Fibroblast of skin of left quadriceps (primary cell): ENCODE results near the gene ZC3H7B.
"Not testable (repeated sequence)": the region's sequence is repeated elsewhere in the genome, so short reads cannot be mapped to it uniquely, and the experiment has no call there.

Experiments used
- DNase-seq, 2 experiments: peaks; one replicate each; pipeline ENCODE4 v3.0.0-alpha.2; 2013; ENCODE audit warnings: low read depth in 2 of 2

The ZC3H7B gene

GRCh38 chr22:41301085-41302020 is at the start of gene ZC3H7B:
TSS of gene ZC3H7B (plus strand) at chr22:41301525. CDS start at chr22:41320661, 19,136 bp downstream.
- peak; percentile 47 to 56 for DNase-seq

- no peak for DNase-seq
Measured at GRCh38 chr22:41252365-41252764, 49.0 kb upstream of the ZC3H7B start.

DNA sequence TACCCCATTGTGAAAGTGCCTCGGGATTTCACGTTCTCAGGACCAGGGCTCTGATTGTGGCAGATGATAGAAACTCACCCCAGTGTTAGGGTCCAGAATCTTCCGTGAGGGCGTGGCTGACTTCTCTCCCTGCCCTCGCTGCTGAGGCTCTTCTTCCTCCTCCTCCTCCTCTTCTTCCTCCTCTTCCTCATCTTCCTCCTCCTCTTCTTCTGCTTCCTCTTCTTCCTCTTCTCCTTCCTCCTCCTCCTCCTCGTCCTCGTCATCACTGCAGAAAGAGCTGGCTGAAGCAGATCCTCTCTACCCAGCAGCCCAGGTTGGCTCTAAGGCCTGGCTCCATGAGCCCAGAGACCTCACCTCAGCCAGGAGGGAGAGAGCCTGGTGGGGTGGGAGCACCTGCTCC is 47.1 kb upstream of the ZC3H7B start:
- DNase-seq: no peak

DNA sequence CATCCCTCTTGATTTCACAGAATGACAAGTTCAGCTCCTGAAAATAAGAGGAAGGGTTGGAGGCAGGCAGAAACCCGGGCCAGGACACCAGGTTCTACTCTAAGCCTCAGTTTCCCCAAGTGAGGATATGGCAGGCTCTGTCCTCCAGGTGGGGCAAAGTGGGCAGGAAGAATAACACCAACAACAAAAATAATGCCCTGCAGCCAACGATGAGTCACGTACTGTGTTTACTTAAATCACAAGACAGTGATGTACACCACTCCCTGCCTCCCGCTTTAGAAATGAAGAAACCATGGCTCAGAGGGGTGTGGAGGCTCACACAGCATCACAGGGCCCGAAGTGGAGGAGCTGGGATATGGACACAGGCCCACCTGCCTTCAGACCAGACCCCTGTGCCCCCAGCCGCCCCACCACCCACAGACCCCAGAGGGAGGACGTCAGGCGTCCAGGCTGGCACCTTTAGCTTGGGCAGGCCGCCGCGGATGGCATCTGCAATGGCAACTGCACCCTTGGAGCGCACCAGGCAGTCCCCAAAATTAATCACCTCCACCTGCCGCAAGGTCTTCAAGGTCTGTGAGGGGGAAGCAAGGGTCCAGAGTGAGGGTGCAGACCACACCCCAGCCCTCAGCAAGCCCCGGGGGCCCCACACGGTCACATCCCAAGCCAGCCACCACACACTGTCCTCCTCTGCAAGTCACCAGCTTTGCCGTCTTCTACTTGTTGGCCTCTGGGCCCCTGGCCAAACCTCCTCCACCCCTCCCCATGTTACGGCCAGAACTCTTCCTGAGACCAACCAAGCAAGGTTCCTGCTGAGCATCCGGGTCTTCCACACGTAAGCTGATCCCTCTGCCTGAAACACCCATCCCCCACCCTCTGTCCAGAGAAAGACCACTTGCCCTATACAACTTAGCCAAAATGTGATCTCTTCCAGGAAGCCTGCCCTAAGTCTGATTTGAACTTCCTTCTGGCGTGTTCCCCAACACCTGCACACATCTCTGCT is 44.8 kb upstream of the ZC3H7B start:
- no peak for DNase-seq

- DNase-seq: no peak
Measured at GRCh38 chr22:41257696-41258095, 43.6 kb upstream of the ZC3H7B start.

DNA sequence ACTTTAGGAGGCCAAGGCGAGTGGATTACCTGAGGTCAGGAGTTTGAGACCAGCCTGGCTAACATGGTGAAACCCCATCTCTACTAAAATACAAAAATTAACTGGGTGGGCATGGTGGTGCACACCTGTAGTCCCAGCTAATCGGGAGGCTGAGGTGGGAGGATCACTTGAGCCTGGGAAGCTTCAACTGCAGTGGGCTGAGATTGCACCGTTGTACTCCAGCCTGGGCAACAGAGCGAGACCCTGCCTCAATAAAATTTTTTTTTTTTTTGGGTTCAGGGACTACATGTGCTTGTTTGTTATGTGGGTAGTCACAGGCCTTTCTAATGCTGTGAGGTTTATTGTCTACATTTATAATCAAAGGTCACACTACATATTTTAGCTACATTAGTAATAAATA is 41.6 kb upstream of the ZC3H7B start:
- not testable (repeated sequence) for DNase-seq

DNA sequence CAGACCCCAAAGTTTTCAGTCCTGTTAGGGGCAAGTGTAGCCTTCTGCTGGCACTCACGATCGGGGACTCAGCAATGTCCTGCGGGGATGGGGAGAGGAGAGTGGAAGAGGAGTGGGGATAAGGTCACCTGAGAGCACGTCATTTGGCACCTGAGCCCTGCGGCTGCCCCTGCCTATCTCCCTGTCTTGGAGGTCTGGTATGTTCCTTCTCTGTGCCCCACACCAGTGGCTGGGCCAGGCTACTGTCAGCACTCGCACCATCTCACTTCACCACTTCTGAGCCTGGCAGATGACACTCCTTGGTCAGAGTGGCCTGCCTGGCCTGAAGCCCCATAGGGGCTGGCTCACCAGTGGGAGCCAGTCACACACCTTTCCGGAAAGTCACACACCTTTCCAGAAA is 40.5 kb upstream of the ZC3H7B start:
- no peak for DNase-seq

DNA sequence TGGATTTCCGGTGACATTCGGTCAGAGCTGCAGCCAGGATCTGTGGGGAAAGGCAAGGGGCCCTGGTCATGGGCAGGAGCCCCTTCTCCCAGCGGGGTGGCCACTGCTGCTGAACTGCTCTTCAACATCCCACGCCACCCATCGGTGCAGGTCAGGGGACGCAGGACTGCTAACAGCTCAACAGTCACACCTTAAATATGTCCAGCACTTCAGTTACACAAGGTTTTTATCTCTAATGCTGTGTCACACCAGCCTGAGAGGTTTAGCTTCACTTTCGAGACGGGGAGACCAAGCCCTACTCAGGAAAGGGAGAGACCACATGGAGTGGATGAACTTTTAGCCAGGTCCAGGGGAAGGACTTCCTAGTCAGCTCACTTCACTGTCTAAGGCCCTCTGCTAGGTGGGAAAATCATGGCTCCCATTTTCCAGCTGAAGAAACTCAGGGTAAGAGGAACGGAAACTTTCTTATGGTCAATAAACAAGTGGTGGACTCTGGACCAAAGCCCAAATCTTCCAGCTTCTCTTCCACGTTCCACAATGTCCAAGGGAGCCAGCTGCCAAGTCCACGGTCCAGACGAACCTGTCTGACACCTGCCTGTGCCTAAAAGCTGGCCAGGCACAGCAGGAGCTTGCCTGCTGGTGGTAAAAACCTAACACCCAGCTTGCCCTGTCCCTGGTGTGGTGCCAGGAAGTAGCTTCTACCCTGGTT is 39.6 kb upstream of the ZC3H7B start:
- no peak for DNase-seq

- DNase-seq: no peak
Measured at GRCh38 chr22:41262250-41262765, 39.0 kb upstream of the ZC3H7B start.

- no peak for DNase-seq
Measured at GRCh38 chr22:41263704-41264103, 37.6 kb upstream of the ZC3H7B start.

DNA sequence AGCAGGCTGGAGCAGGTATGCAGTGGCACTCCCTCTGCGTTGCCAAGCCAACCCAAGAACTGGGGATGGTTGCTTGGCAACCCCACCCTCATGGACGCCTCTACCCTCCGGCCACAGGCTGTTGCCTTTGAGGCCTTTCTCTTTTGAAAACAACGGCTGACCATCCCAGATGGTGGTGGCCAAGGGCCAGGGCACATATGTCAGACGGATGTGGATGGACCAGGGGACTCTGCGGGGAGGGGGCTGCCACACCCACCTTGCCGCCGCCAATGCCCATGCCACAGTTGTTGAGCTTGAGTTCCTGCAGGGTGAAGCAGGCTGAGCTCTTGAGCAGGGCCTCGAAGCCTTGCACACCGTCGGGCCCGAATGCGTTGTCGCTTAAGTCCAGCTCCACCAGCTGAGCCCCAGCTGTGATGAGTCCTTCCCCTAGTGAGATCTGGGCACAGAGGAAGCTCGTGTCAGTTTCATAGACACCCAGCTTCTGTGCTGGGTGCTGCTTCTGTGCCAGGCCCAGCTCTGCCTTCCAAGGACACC is 36.9 kb upstream of the ZC3H7B start:
- DNase-seq: no peak

- DNase-seq: no peak
Measured at GRCh38 chr22:41267958-41268357, 33.4 kb upstream of the ZC3H7B start.

DNA sequence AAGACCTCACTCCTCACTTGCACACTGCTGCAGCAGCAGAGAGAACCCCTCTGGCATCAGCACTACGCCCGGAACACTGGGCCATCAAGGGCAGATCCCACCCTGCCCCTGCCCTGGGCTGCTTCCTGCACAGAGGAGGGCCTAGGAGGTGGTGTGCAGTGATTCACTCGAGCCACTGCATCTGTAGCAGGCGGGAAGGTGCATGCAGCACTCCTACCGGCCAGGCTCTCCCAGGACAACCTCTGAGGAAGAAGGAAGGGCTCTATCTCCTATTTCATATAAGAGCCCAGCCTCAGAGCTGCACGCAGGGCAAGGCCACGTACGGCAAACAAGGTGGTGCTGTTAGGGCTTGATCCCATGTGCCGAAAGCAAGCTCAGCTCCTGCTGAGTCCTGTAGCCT is 29.5 kb upstream of the ZC3H7B start:
- no peak for DNase-seq

- DNase-seq: no peak
Measured at GRCh38 chr22:41273128-41273527, 28.2 kb upstream of the ZC3H7B start.

GRCh38 chr22:41274856-41275255 is 26.5 kb upstream of the ZC3H7B start:
- DNase-seq: no peak

DNA sequence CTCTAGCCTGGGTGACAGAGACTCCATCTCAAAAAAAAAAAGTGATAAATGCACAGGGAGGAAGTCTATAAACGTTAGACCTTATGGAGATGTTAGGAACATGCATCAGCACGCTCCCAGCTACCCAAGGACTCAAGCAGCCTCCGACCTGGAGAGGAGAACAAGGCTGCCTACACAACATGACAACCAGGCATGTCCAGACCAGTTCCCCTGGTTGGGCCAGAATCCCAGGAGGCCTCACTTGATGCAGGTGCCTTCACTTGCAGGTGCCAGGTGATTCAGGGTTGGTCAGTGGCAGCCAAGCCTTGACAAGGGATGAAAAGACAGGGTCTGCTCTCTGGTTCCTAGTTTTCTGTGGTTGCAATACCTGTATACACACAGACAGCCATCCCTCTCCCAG is 21.3 kb upstream of the ZC3H7B start:
- DNase-seq: no peak

GRCh38 chr22:41280854-41281253 is 20.5 kb upstream of the ZC3H7B start:
- no peak for DNase-seq

- no peak for DNase-seq
Measured at GRCh38 chr22:41284465-41284864, 16.9 kb upstream of the ZC3H7B start.

GRCh38 chr22:41285441-41285819 is 15.9 kb upstream of the ZC3H7B start:
- peak in 1 of 2 experiments; percentile 44 for DNase-seq

DNA sequence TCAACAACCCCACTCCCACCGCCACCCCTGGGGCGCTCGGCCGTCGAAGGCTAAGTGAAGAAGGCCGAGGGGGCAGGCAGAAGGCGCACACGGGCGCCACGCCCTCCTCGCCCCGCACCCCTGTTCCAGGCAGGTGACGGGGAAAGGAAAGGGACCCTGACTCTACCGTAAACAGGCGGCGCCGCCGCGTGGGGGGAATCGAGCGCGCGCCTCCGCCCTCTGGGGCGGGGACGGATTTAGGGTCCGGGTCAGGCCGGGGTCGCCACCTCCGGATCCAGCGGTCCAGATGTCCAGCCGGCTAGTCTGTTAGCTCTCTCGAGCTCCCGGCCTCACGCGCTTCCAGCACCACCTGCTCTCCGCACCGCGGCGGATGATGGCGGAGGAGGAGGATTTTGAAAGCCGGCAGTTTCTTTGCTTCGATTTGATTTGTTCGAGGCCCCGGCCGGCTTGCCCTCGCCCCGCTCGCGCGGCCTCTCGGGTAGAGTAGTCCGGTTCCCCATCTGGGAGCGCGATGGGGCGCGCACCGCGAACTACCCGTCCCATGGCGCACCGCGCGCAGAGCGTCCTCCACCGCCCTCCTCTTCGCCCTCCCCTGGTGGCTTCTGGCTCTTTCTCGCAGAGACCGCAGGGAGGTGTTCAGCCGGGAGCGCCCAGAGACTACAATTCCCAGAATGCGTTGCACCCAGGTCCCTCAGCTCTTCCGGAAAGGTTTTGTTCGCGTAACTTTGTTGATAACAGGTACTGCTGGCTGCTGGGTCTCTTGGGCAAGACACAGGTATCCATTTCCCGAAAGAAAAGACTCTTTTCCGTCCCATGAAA is 15.3 kb upstream of the ZC3H7B start, which contains the start of gene RANGAP1:
TSS of gene RANGAP1 (minus strand) at position 368 of the 819 bp plus-strand sequence. CDS start 5,143 bp downstream, outside the sequence.
- DNase-seq: peak; percentile 95 to 96
